Activated T-cell treated with anti-CD3 and anti-CD28 coated beads for 4 hours (primary cell): ENCODE data around the gene RBM39.
A peak's percentile ranks its signal among the peaks of the same experiment; 100 is the strongest.
"Not testable (repeated sequence)": the region's sequence is repeated elsewhere in the genome, so short reads cannot be mapped to it uniquely, and the experiment has no call there.

Experiments
- DNase-seq: peaks from one replicate; pipeline ENCODE4 v3.0.0-alpha.2; 2020

RBM39 gene

DNA sequence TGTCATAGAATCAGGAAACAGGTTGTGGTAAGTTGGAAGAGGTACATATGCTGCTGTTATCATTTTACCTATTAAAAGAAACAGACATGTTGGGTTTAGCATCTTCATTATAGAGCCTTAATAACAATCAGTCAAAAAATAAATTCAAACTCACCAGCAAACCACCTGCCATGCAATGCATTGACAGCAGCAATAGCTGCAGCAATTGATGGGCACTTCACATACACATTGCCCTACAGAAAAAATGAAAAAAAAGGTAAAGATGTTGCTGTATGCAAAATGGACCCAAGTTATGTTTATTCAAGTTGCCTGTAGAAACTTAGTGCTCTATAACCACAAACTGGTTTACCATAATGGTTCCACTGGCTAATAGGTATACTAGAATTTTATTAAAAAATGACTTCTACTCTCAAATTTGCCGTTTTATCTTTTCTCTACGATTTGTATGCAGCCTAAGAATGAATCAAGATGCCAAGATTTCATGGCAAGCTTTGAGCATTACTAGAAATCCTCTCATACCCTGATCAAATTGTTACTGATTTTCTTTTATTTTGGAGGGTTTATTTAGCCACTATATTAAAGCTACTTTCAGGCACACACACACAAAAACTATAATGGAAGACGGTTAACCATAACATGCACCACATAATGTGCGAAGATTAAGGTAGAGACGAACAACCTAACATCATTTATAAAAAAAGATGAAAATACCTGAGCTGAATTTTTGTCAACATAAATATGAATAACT, 37.4 kb downstream of the RBM39 start:
- DNase-seq, result no peak

DNA sequence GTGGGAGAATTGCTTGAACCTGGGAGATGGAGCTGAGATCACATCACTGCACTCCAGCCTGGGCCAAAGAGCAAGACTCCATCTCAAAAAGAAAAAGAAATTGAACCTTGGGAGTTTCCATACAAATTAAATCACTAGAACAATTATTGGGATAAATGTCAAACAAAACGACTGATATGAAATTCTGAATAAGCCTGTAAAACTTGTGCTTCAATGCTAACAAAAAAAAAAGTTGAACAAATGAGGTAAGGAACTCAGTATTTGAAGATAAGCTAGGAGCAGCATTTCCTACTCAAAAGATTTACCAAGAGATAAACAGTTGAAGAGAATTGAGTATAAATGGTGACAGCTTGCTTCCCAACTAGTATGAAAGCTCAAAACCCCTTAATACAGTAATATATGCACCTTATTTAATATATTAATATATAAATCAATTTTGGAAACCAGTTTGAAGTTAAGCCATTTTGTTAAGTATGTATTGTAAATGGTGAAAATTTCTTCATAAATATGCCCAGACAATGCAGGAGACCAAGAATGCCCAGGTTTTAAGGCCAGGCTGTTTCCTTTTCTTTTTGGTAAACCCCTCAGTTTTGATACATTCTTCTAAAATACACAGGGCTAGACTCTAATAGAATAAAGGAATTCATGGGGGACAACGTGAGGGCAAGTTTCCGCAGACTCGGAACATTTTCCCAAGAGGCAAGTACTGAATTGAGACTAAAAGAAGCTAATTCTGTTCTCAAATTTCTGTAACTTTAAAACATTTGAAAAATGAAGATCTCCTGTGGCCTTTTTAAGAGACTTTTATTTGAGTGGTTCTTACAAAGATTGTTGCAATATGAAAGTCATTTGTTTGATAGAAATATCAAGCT, 39.0 kb downstream of the RBM39 start:
- no peak for DNase-seq

DNA sequence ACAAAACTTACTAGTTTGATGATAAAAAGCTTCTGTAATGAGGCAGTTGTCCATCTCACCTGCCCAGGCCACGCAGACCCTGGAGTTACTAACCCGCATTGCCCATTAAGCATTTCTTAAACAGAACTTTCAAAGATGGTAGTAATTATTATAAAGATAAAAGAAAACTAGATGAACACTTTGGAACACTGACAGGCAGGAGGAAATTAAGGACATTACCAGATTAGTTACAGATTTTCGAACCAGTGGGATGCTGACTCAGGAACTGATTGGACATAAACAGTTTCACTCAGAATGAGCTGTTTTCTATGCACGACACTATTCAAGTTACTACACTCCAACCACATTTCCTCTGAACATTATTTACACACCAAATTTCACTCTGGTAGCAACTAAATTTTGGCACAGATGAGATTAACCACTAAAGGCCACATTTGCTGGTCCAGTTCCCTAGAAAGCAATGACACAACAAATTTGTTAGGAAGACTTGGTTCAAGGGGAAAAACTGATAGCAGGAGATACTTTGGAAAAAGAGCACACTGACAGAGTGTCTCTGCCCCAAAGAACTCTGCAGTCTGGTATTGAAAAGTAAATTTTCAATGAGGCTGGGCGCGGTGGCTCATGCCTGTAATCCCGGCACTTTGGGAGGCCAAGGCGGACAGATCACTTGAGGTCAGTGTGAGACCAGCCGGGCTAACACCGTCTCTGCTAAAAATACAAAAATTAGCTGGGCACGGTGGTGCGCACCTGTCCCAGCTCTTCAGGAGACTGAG, 39.8 kb downstream of the RBM39 start:
- no peak for DNase-seq

DNA sequence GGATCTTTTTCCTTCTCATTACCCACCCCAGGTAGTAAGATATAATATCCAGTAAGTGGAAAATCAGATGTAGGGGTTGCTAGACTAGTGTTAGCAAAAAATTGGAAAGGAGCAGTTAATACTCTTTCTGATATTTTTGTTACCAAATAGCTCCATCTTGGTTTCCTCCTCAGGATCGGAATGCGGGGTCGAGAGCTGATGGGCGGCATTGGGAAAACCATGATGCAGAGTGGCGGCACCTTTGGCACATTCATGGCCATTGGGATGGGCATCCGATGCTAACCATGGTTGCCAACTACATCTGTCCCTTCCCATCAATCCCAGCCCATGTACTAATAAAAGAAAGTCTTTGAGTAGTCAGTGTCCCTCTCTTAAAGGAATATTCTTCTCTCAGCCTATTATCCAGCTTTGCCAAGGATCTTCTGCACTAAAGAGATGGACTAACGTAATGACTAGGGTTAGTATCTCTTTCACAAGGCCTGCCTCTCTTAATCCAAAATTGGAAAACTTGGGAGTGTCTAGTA, 41.4 kb downstream of the RBM39 start:
- DNase-seq, result no peak

DNA sequence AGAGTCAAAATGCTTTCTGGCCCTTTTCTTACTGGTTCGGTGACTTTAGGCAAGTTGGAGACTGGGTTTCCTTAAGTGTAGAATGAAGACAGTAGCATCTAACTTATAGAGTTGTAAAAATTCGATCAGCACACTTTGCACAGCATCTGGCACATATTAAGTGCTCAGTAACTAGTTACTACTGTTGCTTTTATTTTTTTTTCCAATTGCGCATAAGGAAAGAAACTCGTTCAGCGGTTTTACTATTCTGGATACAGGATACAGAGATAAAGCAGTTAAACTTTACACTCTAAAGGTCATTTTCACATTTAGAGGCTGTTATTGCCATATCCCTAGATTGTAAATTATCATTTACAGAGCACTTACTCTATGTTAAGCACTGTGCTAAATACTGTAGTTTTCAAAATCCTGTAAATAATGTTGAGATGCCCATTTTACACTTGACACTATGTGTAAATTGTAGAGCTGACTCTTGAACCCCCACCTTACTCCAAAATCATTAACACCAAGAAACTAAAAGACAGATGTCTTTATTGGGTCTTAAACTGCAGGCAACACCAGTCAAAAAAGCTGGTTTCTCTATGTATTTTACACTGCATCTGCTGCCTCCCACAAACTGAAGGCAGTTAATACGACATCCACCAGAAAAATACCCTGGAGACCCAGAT, 42.0 kb downstream of the RBM39 start:
- no peak for DNase-seq

DNA sequence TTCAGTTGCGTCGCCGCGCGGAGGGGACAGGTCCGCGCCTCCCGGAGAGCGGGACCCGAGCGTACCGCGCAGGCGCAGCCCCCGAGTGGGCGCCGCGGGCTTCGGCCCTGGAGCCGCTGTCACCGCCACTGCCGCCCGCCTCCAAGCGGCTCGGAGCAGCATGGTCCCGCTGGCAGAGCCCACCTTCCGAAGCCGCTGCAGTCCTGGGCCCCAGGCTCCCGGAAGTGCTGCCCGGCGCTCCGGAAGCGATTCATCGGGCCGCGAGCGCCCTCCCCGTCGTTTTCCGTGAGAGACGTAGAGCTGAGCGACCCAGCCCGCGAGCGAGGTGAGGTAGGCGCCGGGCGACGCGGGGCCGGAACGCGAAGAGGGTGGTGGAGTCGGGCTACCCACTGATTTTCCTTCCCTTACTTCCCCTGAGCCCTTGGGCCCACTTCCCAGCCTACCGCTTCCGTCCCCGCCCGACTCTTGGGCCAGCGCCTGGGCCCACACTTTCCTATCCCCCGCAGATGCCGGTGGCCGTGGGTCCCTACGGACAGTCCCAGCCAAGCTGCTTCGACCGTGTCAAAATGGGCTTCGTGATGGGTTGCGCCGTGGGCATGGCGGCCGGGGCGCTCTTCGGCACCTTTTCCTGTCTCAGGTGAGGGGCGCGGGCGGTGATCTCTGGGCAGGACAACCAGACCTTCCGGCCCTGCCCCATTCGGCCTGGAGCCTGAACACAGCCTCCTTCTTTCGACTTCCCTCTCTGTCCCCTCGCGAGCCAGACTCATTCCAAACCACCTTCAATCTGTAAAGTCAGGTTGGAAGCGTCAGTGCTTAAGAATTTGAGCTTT, 42.7 kb downstream of the RBM39 start, which contains the start of the genes NFS1 and ROMO1:
NFS1 (minus strand) TSS at position 226 of the 830 bp plus-strand sequence; CDS start at position 162, 64 bp downstream.
ROMO1 (plus strand) TSS at position 279 of the 830 bp plus-strand sequence; CDS start at position 507, 228 bp downstream.
- DNase-seq, result peak; percentile 77

DNA sequence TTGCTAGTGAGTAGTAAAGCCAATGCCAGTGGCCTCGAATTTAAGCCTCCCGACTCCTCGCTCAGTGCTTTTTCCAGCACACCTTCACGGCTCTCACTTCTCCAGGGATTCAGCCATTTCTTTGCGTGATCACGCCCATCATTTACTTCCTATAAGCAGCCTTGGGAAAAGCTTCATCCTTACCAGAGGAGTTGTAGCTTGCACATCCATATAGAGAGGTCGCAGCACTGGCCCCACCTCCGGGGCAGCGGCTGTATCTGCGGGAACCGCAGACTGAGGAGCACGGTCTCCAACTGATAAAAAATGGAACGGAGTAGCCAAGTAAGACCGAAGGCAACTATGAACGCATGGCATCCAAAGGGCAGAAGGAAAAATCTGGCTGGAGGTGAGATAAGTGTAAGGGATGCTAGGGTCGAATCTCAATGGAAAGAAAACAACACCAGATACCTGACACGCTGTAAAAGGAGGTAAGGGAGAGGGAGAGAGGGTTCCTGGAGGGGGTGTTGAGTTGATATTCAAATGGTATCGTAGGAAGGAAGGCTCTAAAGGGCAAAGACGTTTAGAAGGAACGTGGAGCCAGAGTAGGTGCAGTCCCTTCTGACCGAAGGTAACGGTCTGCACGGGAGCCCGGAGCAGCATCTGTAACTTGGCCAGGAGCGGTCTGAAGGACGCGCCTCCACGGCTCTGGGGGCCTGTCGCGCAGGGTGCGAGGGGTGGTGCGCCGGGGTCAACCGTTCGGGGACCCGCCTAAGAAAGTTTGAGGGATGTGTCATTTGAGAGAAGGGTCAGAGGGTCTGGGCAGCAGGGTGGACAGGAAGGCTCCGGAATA, 43.5 kb downstream of the RBM39 start:
- peak; percentile 8 for DNase-seq

DNA sequence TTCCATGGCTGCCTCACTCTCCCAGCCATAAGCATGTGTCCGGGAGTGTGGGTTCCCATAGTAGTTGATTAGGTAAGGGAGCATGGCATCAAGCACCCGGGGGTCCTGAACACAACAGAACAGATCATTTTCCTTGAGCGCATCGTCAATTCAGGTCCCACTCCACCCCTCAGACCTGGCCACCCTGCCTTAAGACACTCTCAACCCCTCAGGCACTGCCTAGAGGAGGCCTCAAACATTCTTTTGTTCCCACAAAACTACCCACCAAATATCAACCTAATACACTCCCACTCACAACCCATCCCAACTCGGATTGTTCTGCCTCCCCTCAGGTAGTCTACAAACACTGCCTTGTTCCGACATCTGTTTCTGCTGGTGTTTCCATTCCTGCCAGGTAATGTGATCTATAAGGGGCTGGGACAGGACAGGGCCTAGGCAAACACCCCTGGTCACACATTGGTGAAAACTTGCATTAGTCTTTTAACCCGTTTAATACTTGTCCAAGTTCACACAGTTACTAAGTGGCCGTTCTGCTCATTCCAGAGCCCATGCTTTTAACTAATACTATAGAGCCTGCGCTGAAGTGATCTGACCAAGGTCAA, 44.3 kb downstream of the RBM39 start:
- no peak for DNase-seq

DNA sequence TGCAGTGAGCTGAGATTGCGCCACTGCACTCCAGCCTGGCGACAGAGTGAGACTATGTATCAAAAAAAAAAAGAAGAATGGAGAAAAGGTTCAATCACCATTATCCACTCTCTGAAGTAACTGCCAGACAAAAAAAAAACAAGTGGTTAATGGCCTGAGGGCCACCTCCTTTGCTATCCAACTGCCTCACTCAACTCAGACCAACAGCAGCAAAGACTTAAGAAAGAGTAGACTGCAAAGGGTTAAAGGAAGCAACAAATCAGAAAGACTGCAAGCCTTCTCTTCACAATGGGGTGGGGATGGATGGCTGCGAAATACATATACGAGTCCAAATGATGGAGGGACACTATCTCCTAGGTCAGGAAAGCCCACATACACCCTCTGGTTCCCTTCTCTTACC, 46.1 kb downstream of the RBM39 start:
- no peak for DNase-seq

DNA sequence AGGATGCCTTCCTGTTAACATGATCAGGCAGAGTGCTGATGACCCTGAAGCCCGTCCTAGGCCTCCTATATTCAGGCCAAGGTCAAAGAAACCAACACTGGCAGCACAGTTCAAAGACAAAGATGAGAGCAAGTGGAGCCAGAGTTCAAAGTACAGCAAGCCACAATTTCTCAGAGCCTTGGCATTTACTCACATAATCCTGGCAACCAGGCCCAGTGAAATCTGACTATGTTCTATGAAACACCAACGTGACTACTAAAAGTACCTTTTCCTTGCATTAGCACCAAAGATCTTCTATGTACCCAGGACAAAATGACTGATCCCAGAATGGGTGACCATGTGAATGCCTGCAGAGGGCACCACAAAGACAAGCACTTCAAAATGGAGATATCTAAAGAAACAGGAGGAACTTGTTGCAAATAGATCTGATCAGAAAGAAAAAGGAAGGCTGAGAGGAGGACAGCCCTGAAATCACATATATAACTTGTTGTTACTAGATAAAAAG, 46.8 kb downstream of the RBM39 start:
- DNase-seq, result no peak

DNA sequence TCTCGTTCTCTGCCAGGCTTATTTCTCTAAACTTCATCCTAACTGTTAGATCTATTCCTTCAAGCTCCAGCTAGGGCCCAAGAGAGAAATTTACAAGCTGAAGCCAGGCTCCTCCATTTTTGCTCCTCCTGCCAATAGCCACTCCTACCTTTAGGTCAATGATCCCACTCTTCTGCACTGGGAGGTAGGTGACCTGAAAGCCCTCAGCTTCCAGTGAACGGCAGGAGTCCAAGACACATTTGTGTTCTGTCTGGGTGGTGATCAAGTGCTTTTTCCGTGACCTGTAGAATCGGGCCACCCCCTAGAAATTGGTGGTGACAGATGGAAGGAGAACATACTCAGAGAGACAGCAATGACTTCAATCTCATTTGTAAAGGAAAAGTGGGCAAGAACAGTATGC, 51.8 kb downstream of the RBM39 start:
- no peak for DNase-seq

DNA sequence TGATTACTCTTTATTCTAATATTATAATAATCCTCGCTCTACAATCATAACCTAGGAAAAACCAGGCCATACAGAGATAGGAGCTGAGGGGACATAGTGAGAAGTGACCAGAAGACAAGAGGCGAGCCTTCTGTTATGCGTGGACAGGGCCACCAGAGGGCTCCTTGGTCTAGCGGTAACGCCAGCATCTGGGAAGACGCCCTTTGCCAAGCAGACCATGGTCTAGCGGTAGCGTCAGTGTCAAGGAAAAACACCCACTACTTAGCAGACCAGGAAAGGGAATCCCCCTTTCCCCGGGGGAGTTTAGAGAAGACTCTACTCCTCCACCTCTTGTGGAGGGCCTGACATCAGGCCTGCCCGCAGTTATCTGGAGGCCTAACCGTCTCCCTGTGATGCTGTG, 55.2 kb downstream of the RBM39 start:
- DNase-seq, result not testable (repeated sequence)

DNA sequence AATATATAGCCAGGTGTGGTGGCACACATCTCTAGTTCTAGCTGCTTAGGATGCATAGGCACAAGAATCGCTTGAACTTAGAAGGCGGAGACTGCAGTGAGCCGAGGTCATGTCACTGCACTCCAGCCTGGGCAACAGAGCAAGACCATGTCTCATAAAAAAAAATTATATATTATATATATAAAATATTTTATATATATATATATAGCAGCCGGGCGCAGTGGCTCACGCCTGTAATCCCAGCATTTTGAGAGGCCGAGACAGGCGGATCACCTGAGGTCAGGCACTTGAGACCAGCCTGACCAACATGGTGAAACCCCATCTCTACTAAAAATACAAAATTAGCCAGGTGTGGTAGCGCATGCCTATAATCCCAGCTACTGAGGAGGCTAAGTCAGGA, 56.7 kb downstream of the RBM39 start:
- DNase-seq, result not testable (repeated sequence)

DNA sequence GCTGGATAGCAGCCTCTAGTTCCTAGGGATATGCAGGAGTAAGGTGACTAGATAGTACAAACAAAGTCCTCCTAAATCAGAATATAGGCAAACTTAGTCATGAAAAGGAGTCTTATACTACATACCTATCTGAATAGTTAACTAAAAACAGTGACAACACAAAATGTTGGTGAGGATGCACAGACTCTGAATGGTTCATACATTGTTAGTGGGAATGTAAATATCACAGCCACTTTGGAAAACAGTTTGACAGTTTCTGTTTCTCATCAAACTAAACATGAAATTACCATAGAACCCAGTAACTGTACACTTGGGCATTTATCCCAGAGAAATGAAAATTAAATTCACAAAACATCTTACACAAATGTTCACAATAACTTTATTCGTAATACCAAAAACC, 60.1 kb downstream of the RBM39 start:
- no peak for DNase-seq

DNA sequence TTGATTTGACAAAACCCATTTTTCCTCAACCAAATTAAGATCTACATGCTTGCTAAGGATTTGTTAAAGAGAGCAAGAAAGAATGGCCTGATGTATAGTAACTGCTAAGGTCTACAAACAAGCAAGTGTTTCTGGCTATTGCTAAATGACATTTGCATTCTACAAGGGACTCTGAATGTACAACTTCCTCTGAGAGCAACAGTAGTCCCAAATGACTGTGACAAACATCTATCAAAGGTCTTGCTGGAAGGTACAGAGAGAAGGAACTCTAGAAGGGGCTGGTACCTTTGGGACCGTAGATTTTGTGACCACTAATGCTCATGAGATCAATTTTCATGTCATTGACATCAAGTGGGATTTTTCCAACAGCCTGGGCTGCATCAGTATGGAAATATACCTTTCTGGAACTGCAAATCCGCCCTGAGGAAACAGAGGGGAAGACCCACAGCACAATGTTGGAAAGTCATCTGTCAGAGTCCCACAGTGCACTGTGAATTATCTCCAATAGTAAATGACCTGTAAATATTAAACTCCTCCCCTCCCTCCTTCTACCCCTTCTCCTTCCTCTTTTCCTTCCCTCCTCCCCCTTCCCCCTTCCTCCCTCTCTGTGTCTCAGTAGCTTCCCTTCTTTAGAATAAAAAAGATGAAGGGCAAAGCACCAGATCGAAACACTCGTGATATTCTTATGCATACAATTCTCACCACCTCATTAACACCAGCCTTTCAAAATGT, 61.4 kb downstream of the RBM39 start:
- DNase-seq, result no peak

DNA sequence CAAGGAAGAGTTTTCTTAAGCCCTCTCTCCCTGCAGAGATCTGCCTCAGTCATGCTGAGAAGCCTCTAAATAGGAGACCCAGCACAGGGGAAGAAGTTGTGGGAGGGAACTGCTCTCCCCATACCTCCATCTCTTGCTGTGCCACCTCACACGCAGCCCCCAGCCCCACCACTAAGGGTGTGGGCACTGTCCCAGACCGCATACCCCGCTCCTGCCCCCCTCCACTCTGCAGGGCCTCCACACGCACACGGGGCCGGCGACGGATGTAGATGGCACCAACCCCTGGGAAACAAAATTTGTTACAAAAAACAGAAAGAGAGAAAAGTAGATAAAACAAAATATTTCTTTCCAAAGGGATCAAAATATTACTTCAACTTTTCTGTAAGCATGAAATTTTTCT, 67.1 kb downstream of the RBM39 start:
- DNase-seq, result no peak

DNA sequence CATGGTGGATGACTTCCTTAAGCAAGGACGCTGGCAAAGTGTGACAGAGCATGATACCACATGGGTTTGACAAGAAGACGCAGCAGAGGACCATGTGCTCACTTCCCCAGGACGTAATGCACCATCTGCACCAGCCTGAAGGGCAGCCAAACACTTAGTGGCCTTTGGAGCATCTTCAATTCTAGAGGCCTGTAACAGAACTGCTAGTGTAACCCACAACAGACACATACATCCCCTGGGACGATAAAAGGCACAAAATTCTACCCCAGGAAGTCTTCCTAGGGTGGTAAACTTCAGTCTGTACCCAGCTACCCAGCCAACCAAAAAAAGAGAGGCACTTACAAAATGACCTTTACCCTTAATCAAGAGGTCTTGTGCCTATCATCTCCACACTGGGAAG, 68.2 kb downstream of the RBM39 start:
- no peak for DNase-seq

DNA sequence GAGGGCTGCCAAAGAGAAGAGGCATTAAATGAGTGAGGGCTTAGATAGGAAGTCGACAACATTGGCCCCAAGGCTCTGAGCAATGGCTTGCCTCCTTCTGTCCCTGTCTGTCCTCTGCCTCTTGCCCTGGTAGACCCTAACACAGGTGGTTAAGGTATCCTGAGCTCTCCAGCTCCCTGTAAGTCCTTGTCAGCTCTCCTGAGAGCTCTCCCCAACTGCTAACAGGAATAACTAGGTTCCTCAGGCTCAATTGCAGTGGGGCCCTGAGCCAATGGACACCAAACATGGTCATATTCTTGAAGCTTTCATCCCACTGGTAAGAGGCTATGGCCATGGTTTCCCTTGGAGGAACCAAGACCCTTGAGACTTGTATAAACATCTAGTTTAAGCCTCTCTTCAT, 72.4 kb downstream of the RBM39 start:
- no peak for DNase-seq

DNA sequence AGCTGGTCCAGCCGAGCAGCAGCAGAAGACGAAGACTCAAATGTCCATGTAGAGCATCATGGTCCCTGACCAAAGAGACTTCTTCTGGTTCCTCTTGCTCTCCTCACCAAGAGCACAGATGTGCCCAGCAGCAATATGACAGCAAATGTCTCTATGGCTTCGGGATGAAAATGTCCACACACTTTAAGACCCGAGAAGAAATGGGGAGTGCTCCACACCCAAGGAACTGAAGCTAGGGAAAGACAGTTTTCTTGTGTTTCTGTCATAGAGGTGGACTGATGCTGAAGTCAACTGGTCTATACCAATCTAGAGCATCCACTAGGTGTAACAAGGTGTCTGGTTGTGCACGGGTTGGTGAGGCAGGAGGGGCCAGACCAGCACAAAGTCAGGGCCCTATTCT, 72.8 kb downstream of the RBM39 start:
- DNase-seq, result no peak
